Fibroblast of peridontal ligament (primary cell): ENCODE measurements around the gene TEX26.
"Not testable (repeated sequence)": the region's sequence is repeated elsewhere in the genome, so short reads cannot be mapped to it uniquely, and the experiment has no call there.

ENCODE experiments used
- DNase-seq: peaks from one replicate; pipeline ENCODE4 v3.0.0-alpha.2; 2010; ENCODE audit errors: extremely low read depth

The TEX26 gene

DNA sequence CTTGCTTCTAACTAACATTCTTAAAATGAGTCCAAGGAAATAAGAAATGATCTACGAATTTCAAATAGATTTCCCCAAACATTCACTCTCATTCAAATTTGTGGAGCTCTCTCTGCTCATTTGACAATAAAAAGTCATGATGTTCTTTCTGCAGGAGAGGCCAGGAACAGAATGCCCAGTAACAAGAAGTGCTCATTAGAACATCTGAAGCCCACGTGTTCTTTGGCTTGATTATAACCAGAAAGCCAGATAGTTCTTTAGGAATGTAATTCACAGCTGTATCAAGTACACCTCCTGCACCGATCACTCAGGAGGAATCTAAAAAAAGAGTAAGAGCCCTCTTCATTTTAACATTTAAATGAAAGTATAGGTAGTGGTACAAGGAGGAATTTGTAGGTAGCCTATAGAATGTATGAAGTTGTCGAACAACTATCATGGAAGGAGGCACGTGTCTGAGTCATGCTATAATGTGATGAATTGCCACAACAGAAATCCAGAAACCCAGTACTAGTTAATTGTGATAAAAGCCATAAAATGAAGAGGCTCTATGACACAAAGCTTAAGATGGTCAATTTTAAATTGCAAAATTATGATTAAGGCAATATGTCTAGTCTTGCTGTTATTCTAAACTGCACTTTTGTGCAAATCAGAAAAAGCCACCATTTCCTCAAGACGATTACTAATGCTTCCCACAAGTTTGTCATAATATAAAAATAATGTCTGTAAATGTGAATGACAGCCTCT lies 13.6 kb upstream of the TEX26 start:
- DNase-seq = no peak

DNA sequence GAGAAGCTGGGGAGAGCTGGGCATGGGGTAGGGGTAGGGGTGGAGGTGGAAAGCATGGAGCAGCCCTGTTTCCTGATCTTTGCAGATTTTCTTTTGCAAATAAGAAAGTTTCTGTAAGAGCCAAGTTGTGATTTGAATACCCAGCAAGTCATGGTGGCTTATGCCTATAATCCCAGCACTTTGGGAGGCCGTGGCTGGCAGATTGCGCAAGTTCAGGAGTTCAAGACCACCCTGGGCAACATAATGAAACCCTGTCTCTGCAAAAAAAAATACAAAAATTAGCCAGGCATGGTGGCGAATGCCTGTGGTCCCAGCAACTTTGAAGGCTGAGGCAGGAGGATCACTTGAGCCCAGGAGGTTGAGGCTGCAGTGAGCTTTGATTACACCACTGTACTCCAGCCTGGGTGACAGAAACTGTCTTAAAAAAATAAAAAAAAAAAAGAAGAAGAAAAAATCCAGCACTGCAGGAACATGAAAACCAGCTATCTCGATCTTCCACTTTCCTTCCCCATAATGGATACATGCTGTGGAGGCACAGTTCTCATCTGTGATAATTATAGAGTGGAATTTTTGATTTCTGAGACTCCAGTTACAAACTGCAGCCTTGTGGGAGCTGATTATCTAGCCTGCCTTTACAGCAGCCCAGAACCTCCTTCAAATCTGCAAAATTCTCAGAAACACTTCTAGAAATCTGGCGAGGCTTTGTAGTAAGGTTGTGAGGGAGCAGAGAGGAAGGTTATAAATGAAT lies 12.1 kb upstream of the TEX26 start:
- no peak for DNase-seq

DNA sequence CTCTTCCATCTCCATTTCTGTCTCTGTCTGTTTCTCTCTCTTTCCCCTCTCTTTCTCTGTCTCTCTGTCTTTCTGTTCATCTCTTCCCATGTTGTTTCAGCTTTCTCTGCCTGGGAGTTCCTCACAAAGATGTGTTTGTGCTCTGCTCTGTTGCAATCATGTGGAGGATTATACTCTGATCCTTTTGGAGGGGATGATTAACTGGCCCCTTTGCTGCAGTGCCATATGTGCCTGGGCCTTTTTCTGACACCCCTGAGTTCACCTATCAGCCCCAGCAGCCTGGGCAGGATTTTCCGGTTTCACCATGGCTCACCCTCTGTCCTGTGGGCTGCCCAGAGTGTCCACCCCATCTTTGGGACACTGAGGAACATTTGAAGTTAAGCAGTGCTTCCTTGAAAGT lies 9.0 kb upstream of the TEX26 start:
- DNase-seq = no peak

DNA sequence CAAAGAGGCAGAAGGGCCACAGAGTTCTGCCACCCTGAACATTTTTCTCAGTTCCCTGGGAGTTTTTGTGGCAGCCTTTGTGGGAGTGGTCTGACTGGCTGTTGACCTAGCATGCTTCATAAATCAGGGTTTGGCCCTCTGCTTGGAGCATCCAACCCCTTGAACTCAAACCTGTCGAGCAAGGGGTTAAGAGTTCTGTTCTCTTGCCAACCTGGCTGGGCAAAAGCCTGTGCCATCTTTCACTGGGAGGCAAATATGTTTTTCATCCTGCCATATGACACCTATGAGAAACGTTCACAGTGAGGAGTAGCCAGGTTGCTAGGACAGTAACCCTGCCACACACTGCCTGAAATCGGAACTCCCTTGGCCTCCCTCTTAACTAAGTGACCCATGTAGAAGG lies 7.7 kb upstream of the TEX26 start:
- no peak for DNase-seq

DNA sequence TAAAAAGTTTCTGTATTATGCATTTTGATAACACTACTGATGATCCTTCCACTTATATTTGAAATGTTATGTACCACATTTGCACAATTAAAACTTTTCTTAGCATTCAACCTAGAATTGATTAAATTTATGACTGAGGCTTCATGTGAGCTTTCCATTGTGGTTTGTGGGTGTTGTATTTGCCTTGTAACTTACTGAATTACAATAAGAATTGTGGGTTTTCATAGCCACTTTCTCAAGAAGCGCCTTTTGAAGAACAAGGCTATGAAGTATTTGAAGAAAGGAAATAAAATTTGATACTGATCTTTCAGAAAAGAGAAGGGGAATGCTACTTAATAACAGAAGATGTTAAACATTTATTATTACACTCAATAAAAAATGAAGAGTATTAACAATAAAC lies 7.0 kb upstream of the TEX26 start:
- no peak for DNase-seq

DNA sequence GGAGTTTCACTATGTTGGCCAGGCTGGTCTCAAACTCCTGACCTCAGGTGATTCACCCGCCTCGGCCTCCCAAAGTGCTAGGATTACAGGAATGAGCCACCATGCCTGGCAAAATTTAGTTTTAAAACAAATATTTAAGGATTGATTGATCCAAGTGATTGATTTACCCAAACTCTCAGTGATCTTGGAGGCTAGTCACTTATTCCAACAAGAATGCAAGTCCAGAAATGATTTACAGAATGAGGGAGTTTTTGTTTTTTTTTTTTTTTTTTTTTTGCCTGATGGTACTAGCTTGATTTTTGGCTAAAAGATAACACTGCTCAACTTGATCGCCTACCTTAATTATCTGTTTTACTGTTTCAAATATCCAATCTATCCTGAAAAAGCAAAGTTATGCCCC lies 5.7 kb upstream of the TEX26 start:
- no peak for DNase-seq

DNA sequence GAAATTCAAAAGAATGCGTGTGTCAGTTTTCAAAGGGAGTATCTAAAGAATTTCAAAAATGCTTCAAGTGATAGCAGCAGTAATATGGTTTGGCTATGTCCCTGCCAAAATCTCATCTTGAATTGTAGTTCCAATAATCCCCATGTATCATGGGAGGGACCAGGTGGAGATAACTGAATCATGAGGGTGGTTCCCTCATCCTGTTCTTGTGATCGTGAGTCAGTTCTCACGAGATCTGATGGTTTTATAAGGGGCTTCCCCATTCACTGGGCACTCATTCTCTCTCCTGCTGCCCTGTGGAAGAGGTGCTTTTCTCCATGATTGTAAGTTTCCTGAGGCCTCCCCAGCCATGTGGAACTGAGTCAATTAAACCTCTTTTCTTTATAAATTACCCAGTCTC lies 5.3 kb upstream of the TEX26 start:
- DNase-seq = not testable (repeated sequence)

DNA sequence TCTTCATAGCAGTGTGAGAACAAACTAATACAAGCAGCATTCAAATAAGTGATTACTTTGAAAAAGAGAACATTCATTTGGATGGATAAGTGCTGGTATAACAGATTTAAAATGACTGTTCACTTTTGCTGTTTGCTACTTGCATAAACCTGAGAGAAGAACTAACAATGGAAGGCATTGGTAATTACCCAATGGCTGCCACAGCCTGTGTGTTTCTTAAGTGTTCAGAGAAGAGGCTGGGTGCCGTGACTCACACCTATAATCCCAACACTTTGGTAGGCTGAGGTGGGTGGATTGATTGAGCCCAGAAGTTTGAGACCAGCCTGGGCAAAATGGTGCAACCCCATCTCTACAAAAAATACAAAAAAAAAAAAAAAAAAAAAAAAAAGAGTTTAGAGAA lies 4.9 kb upstream of the TEX26 start:
- DNase-seq = no peak

DNA sequence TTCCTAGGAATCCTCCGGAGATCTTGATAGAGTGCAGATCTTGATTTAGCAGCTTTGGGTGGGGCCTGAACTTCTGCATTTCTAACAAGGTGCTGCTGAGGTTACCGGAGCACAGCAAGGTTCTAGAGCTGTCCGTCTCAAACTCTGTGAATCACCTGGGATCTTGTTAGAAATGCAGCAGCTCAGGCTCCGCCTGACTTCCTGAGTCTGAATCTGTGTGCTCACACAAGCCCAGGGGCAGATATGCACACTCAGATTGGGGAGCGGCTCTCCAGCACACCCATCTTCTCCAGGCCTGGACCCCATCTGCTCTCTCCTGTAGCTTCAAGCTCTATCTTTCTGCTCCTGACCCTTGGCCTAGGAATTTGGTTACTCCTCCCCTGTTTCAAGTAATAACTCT lies 3.5 kb upstream of the TEX26 start:
- no peak for DNase-seq

DNA sequence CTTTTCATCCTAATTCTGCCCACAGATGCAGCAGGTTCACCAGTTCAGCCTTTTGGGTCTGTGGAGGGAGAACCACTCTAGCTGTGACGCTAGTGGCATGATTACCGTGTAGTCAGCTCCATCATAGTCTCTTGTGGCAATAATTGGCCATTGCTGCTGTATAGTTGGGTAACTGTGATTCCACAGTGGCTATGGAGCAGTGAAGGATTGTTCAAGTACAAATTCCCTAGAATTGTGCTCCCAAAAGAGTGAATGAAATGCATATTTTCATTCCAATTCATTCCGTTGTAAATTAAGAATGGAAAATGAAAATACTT lies 856 bp downstream of the TEX26 start:
- DNase-seq = no peak

DNA sequence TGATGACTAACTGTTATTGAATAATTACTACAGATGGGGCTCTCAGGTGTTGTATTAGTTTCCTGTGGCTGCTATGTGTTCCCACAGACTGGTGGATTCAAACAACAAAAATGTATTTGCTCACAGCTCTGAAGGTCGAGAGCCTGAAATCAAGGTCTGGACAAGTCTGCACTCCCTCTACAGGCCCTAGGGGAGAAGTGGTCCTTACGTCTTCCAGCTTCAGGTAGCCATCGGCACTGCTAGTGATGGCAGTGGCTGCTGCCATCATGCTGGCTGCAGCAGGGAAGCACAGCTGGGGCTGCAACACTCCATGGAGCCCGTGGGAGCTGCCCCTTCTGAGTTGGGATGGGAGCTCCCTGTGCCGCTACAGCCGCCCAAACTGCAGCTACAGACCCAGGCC lies 1.9 kb downstream of the TEX26 start:
- no peak for DNase-seq

DNA sequence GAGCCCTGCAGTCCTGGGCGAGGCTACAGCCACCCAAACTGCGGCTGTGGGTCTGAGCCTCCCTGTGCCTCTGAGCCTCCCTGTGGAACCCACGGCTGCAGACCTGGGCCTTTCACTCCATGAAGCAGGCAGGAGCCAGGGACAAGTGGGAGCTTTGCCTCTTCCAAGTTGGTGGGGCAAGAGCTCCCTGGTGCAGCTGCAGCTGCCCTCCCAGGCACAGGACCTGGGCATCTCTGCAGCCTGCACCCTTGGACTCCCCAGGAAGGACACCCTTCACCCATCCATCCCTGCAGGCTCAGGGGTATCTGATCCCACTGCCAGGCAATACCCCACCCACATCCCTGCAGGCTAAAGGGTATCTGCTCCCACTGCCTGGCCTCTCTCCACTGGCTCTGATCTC lies 2.3 kb downstream of the TEX26 start:
- no peak for DNase-seq

DNA sequence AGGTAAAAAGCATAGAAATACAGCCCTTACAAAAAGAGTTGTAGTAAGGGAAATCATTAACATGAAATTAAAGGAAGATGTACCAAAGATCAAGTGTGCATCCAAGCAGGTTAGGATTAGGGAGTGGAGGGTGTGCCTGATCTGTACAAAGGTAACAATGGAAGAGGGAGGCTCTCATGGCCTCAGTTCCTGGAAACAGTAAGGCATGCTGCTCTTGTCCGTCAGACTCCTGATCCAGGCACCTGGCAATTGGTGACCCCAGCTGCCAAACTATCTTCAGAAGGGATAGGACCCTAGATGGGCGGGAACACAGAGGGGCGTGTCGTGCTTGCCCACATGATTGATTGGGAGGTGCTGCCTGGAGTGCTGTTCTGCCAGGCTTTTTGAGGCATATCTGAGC lies 4.5 kb downstream of the TEX26 start:
- no peak for DNase-seq

DNA sequence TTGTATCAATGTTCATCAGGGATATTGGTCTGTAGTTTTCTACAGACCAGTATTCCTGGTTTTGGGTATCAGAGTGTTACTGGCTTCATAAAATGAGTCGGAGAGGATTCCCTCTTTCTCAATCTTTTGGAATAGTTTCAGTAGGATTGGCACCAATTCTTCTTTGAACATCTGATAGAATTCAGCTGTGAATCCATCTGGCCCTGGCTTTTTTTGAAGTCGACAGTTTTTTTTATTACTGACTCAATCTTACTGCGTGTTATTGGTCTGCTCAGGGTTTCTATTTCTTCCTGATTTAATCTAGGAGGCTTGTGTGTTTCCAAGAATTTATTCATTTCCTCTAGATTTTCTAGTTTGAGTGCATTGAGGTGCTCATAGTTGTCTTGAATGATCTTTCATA lies 11.4 kb downstream of the TEX26 start:
- DNase-seq = peak; percentile 10

DNA sequence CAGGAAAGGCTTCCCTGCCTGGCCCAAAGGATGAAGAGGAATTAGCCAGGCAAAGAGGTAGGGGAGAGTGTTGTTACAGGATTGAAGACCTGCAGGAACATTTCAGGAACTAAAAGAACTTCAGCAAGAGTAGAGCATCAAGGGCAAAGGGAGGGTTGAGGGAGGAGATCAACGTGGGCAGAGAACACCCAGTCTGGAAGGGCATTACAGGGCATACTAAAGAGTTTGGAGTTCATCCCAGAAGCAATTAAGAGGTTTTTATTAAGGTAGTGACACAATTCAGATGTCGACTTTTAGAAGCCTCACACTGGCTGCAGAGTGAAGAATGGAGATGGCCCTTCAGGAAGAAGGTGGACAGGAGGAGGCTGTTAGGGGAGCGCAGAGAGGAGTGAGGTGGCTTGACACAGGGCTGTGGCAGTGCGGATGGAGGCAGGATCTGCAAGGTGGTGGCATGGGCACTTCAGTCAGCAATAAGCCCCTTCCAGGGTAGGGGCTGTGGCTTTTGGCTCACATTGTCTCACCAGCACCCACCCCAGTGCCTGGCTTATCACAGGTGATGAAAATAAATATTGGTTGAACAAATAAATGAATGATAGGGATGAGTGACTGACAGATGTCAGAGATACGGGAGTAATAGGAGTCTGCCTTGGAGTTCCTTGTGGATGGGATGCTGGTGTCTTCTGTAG lies 24.9 kb downstream of the TEX26 start:
- no peak for DNase-seq

DNA sequence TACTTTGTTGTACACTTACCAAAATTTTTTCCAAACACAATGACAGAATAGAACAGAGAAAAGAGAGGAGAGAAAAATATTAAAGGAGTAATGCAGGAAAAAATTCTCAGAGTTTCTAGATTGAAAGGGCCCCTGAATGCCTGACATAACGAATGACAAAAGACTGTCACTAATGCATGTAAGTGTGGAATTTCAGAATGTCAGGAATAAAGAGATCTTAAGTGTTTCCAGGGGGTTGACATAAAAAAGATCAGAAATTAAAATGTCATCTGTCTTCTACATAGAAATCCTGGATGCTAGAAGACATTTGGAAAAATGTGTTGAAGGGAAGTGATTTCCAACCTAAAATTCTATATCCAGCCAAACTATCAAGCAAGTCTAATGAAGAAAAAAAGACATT lies 27.2 kb downstream of the TEX26 start:
- DNase-seq = no peak

DNA sequence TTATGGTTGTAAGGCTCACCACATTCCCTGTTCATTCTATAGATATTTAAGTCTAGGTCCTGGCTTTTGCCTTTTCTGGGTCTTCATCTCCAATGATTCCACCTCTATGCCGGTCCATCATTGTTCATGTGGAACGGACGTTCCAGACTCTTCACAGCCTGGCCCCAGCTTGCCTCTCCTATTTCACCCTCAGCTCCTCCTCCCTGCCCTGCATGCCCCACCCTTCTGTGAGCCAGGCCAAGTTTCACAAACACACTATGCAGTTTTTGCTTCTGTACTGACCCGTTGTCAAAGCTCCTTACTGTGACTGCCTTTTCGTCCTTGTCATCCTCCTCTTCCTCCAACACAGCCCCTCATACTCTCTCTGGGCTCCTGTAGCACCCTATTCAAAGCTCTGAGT lies 31.3 kb downstream of the TEX26 start:
- DNase-seq = peak; percentile 22

DNA sequence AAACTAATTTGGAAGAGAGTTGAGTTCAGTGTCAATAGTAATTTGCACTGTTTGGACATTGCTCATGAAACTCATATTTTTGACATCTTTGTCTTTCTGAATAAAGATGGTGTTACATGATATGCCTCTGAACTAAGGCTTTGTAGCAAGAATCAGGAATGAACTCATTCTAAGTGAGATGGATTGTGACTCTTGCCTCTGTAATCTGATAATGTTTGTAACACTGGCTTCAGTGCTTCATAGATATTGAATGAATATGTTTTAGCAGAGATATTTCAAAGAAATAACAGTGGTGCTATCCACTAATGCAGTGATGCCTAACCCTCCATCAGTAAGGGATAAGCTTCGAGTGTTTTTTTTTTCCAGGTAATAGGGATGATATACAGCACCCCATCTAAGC lies 32.9 kb downstream of the TEX26 start:
- peak; percentile 47 for DNase-seq

DNA sequence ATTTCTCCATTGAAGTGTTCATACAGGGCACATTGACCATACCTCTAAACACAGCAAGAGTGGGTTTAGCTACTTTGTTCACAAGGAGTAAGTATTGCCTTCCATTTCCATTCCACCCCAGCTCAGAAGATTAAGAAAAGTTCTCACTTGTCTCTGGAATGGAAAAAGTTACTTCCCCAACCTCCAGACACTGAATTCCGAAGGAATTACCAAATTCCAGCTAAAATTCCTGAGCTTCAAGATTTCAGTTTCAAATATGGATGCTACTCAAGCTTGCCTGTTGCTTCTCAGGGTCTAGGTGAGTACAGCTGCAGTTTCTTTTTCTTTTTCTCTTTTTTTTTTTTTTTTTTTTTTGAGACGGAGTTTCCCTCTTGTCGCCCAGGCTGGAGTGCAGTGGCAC lies 33.6 kb downstream of the TEX26 start:
- peak; percentile 32 for DNase-seq

DNA sequence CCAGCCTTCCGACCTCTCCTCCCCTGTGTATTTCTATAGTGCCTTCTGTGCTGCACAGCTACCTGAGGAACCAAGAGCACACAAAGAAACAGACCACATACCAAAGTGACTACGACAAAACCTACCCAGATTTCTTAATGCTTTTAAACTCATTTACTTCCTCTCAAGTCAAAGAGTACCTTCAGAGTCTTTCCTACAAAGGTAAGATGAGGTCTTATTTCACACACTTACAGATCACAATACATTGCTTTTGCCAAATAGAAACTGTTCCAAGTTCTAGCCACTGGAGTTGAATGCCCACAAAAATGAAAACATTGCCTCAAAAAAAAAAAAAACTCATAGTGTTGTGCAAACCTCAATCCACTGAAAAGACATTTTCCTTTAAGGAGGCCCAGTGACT lies 36.4 kb downstream of the TEX26 start:
- DNase-seq = peak; percentile 89

DNA sequence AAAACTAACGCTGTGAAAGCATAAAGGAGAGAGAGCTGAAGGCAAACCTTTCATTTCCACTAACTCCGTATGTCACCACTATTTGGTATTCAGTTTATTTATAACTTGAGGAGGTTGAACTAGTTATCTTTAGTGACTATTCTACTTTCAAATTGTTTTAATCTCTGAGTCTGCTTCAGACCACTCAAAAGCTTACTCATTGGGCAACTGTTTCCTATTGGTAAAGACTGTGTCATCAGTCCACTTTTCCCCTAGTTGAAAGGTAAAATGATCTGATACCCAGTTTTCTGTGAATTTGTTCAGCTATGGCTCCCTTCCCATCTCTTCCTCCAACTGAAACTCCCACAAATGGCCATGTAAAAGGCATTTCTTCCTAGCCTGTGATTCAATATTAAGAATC lies 39.1 kb downstream of the TEX26 start:
- peak; percentile 58 for DNase-seq

DNA sequence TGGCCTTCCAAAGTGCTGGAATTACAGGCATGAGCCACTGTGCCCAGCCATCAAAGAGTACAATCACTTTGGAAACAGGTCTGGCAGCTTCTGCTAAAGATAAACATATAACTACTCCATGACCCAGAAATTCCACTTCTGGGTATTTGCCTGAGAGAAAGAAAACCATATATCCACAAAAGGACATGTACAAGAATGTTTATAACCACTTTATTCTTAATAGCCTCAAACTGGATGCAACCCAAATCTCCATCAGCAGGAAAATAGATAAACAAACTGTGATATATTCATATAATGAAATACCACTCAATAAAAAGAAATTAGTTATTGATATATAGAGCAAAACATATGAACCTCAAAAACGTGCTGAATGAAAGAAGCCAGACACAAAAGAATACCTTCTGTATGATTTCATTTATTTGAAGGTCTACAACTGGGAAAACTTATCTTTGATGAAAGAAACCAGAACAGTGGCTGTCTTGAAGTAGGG lies 40.5 kb downstream of the TEX26 start:
- DNase-seq = peak; percentile 61

DNA sequence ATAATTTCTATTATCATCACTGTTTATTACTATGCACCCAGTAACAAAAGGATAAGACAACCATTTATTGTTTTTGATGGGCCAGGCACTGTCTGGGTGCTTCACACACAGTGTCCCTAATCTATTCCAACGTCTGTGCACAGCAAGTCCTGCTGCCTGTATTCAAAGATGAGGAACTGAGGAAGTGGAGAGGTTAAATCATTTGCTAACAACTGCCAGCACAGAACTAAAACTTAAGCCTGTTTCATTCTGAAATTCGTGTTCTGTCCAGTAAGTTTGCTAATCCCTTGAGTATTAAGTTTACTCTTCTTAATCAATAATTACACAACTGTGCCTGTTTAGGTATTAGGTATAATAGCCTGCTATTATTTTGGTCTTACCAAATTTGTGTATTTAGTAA lies 41.9 kb downstream of the TEX26 start:
- no peak for DNase-seq
